DOHH2 (cell line): ENCODE measurements around the gene ACYP2.

Source experiments
- H3F3A ChIP-seq: fragments of 200-600 bp; sonication (generic), shearing (Covaris generic); 2 replicates; pipeline ENCODE4 v1.6.0; 2016; ENCODE audit warnings: antibody characterized with exemption, mild to moderate bottlenecking; ENCODE audit not compliant: control insufficient read depth, insufficient read depth
- H3K27ac ChIP-seq: fragments of 200-600 bp; sonication (generic); 2 replicates; pipeline ENCODE4 v1.5.1; 2014; ENCODE audit warnings: low read depth, mild to moderate bottlenecking, low read length, moderate library complexity
- H3K27me3 ChIP-seq: fragments of 200-600 bp; sonication (generic); 2 replicates; pipeline ENCODE4 v1.6.1; 2014; ENCODE audit warnings: mild to moderate bottlenecking, low read length, mixed read lengths; ENCODE audit not compliant: control insufficient read depth
- H3K36me3 ChIP-seq: fragments of 200-600 bp; sonication (generic); 2 replicates; pipeline ENCODE4 v1.6.1; 2014; ENCODE audit warnings: mild to moderate bottlenecking, low read length, moderate library complexity, mixed read lengths; ENCODE audit not compliant: control insufficient read depth
- H3K4me1 ChIP-seq: fragments of 200-600 bp; sonication (generic); 2 replicates; pipeline ENCODE4 v1.6.1; 2014; ENCODE audit warnings: mild to moderate bottlenecking, low read length, mixed read lengths; ENCODE audit not compliant: control insufficient read depth
- H3K4me2 ChIP-seq: fragments of 200-600 bp; sonication (generic); 2 replicates; pipeline ENCODE4 v1.6.0; 2014; ENCODE audit warnings: mild to moderate bottlenecking, low read length, moderate library complexity
- H3K4me3 ChIP-seq: fragments of 200-600 bp; sonication (generic); 2 replicates; pipeline ENCODE4 v1.5.1; 2014; ENCODE audit warnings: mild to moderate bottlenecking, low read length, mixed read lengths
- H3K79me2 ChIP-seq: fragments of 200-600 bp; sonication (generic); 2 replicates; pipeline ENCODE4 v1.6.1; 2014; ENCODE audit warnings: mild to moderate bottlenecking, low read length, mixed read lengths; ENCODE audit not compliant: control insufficient read depth
- H3K9me2 ChIP-seq: fragments of 200-600 bp; sonication (generic); replicated peaks from 2 replicates; pipeline ENCODE4 v1.6.1; 2014; ENCODE audit warnings: mild to moderate bottlenecking, low read length, mixed read lengths; ENCODE audit not compliant: control insufficient read depth
- H3K9me3 ChIP-seq: fragments of 200-600 bp; sonication (generic); 2 replicates; pipeline ENCODE4 v1.6.1; 2014; ENCODE audit warnings: antibody characterized with exemption, low read length, mixed read lengths; ENCODE audit not compliant: control insufficient read depth, insufficient read depth
- H4K20me1 ChIP-seq: fragments of 200-600 bp; sonication (generic); 2 replicates; pipeline ENCODE4 v1.6.0; 2014; ENCODE audit warnings: low read depth, mild to moderate bottlenecking, antibody characterized with exemption, low read length, moderate library complexity; ENCODE audit not compliant: control insufficient read depth, insufficient read depth
- EZH2phosphoT487 ChIP-seq: fragments of 200-600 bp; sonication (generic); IDR thresholded peaks from 2 replicates; pipeline ENCODE4 v1.6.1; 2017; ENCODE audit warnings: borderline replicate concordance, mild to moderate bottlenecking, antibody characterized with exemption, low read length, moderate library complexity, mixed read lengths
- TF ChIP-seq, protein P1 (sequence below): fragments of 200-600 bp; sonication (generic); IDR thresholded peaks from one replicate; pipeline ENCODE4 v1.5.1; 2014; ENCODE audit warnings: antibody characterized with exemption, mild to moderate bottlenecking, low read depth, low read length; ENCODE audit not compliant: poor library complexity, severe bottlenecking

The ACYP2 gene

DNA sequence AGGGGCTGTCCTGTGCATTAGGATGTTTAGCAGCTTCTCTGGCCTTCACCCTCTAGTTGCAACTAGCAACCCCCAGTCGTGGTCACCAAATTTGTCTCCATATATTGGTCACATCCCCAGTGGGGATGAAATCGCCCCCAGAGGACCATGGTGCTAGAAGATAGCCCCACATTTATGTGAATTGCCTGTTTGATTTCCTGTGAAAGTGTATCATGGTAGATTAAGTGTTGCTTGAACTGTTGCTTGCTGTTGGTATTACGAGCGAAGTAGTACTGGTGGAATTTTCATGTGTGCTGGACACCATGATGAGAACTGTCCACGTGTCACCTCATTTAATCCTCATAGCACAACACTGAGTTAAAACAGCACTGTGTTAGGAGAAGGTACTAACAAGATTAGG, 81.2 kb downstream of the ACYP2 start:
- Histone ChIP-seq H3K9me3 (no peaks in the 10 kb centered on the region), H3K4me3 (no peak overlapping the region)

DNA sequence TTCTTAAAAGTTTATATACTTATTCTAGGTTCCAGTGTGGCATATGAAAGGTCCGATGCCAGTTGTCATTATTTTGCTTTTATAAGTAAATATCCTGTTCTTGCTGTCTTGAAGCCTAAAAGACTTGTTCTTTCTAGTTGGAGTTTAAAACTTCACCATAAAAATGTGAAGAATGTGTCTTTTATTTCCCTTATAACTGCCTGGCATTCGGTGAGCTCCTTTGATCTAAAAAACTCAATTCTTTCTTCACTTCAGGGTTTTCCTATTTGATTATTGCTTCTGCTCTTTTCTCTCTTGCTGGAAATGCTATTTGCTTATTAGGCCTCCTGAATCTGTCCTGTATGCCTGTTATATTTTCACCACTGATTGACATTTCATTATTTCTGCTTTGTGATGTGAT, 89.1 kb downstream of the ACYP2 start:
- Histone ChIP-seq H3K4me2 (no peak overlapping the region), H3F3A (no peaks in the 10 kb centered on the region), H3K4me3 (no peak overlapping the region), H3K4me1 (no peaks in the 10 kb centered on the region), H3K27ac (no peak overlapping the region), H4K20me1 (no peaks in the 10 kb centered on the region), H3K36me3 (no peaks in the 10 kb centered on the region), H3K9me3 (peaks cover 3% of the 10 kb centered on the region; the same call in 1 of the 2 replicates), H3K79me2 (no peaks in the 10 kb centered on the region), H3K9me2 (no peaks in the 10 kb centered on the region), H3K27me3 (no peaks in the 10 kb centered on the region)
- TF ChIP-seq, protein P1, sequence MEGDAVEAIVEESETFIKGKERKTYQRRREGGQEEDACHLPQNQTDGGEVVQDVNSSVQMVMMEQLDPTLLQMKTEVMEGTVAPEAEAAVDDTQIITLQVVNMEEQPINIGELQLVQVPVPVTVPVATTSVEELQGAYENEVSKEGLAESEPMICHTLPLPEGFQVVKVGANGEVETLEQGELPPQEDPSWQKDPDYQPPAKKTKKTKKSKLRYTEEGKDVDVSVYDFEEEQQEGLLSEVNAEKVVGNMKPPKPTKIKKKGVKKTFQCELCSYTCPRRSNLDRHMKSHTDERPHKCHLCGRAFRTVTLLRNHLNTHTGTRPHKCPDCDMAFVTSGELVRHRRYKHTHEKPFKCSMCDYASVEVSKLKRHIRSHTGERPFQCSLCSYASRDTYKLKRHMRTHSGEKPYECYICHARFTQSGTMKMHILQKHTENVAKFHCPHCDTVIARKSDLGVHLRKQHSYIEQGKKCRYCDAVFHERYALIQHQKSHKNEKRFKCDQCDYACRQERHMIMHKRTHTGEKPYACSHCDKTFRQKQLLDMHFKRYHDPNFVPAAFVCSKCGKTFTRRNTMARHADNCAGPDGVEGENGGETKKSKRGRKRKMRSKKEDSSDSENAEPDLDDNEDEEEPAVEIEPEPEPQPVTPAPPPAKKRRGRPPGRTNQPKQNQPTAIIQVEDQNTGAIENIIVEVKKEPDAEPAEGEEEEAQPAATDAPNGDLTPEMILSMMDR: no peak
- no peak for TF ChIP-seq EZH2phosphoT487

More for the DNA sequence above, 81.2 kb downstream of the ACYP2 start:
- no peak for TF ChIP-seq EZH2phosphoT487
- TF ChIP-seq, protein P1: no peak
- H3F3A ChIP-seq: no peaks in the 10 kb centered on the region
- no peak overlapping the region for H3K27ac ChIP-seq
- H3K36me3 ChIP-seq: no peaks in the 10 kb centered on the region
- peaks cover 6% of the 10 kb centered on the region for H3K4me1 ChIP-seq
- H3K27me3 ChIP-seq: no peaks in the 10 kb centered on the region
- H4K20me1 ChIP-seq: no peaks in the 10 kb centered on the region
- H3K4me2 ChIP-seq: no peak overlapping the region
- H3K9me2 ChIP-seq: no peaks in the 10 kb centered on the region
- no peaks in the 10 kb centered on the region for H3K79me2 ChIP-seq

GRCh38 chr2:54206596-54206995, 91.2 kb downstream of the ACYP2 start:
- no peaks in the 10 kb centered on the region for H3K79me2 ChIP-seq
- H3K4me1 ChIP-seq: no peaks in the 10 kb centered on the region
- no peaks in the 10 kb centered on the region for H4K20me1 ChIP-seq
- no peaks in the 10 kb centered on the region for H3K27me3 ChIP-seq
- TF ChIP-seq EZH2phosphoT487: no peak
- TF ChIP-seq, protein P1: peak; percentile 76
- peaks cover 3% of the 10 kb centered on the region; the same call in 1 of the 2 replicates for H3K9me3 ChIP-seq
- H3K4me3 ChIP-seq: no peak overlapping the region
- H3K27ac ChIP-seq: no peak overlapping the region
- H3F3A ChIP-seq: no peaks in the 10 kb centered on the region
- H3K9me2 ChIP-seq: no peaks in the 10 kb centered on the region
- no peaks in the 10 kb centered on the region for H3K36me3 ChIP-seq
- H3K4me2 ChIP-seq: no peak overlapping the region
